Uterus (tissue), 4 donors: ENCODE measurements around the gene SEMA3D. TPM values are rescaled to one million over a fixed set of nuclear protein-coding genes. Genes with fewer than 3 reads are reported as not detected.

Experiments used
- DNase-seq, 2 donors: peaks; one replicate each; pipeline ENCODE4 v3.0.0-alpha.2; 2019 to 2020
- H3K27ac ChIP-seq, 2 donors: fragments of 200-600 bp; sonication (generic); 1 replicate in 1 of 2; 2 replicates in 1 of 2; pipeline ENCODE4 v1.5.1; 2016 to 2018
- H3K27me3 ChIP-seq, 2 donors: fragments of 200-600 bp; sonication (generic); one replicate each; pipeline ENCODE4 v1.5.1; 2018 to 2019; ENCODE audit warnings: control low read depth in 1 of 2
- H3K36me3 ChIP-seq, 2 donors: fragments of 200-600 bp; sonication (generic); one replicate each; pipeline ENCODE4 v1.5.1; 2019; ENCODE audit warnings: control low read depth in 1 of 2
- H3K4me1 ChIP-seq, 2 donors: fragments of 200-600 bp; sonication (generic); one replicate each; pipeline ENCODE4 v1.5.1; 2018 to 2019; ENCODE audit warnings: control low read depth in 1 of 2
- H3K4me3 ChIP-seq, 2 donors: fragments of 200-600 bp; sonication (generic); 1 replicate in 1 of 2; 2 replicates in 1 of 2; pipeline ENCODE4 v1.5.1; 2018 to 2019; ENCODE audit warnings: mild to moderate bottlenecking in 1 of 2
- H3K9me3 ChIP-seq, 2 donors: fragments of 200-600 bp; sonication (generic); one replicate each; pipeline ENCODE4 v1.5.1; 2019; ENCODE audit warnings: control low read depth in 1 of 2
- CTCF ChIP-seq, 4 experiments: fragments of 200-600 bp in 2 of 4; fragments of 450-650 bp in 2 of 4; sonication (generic) in 2 of 4; IDR thresholded peaks; one replicate each; pipeline ENCODE4 v1.5.1; 2016 to 2019; ENCODE audit warnings: antibody characterized with exemption in 4 of 4, mild to moderate bottlenecking in 2 of 4, moderate library complexity in 1 of 4
- POLR2A ChIP-seq, 2 donors: fragments of 450-650 bp; IDR thresholded peaks; one replicate each; pipeline ENCODE4 v1.6.1; 2016; ENCODE audit warnings: antibody characterized with exemption in 2 of 2, mild to moderate bottlenecking in 1 of 2, moderate library complexity in 1 of 2
- intact Hi-C: fragments of 100-400 bp; cut with DNase I; formaldehyde crosslinking; loops from one replicate; pipeline ENCODE4 v1.15.1; 2023; ENCODE audit warnings: low total_unique reads
- total RNA-seq, 4 donors: library from RNA; depleted of rRNA in 3 of 4; stranded (reverse); fragments of >200 nt in 3 of 4; gene quantifications; one replicate each; pipeline versions ENCODE4 v1.1.0 to v1.2.4, GENCODE V29; 2014 to 2023
- donor health status: DM: yes; HTN: yes; CAD: no.

The SEMA3D gene
- total RNA-seq, 4 donors from 2014 or later = 7.1 to 68.6 (median 20.4) TPM

GRCh38 chr7:84981055-84981976, 205.5 kb downstream of the SEMA3D start:
- intact Hi-C loops = no loop called here
- Histone ChIP-seq H3K27ac (no peak overlapping the region), H3K4me3 (no peak overlapping the region), H3K36me3 (no peaks in the 10 kb centered on the region), H3K27me3 (no peaks in the 10 kb centered on the region), H3K4me1 (no peaks in the 10 kb centered on the region), H3K9me3 (no peaks in the 10 kb centered on the region)
- TF ChIP-seq CTCF (IDR thresholded peaks at IDR 0.05) (no peak), POLR2A (IDR thresholded peaks at IDR 0.05) (no peak)
- no peak for DNase-seq

- H3K36me3 ChIP-seq = no peaks in the 10 kb centered on the region
- intact Hi-C loops = no loop called here
- H3K27ac ChIP-seq = no peak overlapping the region
- no peaks in the 10 kb centered on the region for H3K27me3 ChIP-seq
- no peak for DNase-seq
- H3K4me1 ChIP-seq = no peaks in the 10 kb centered on the region
- no peak overlapping the region for H3K4me3 ChIP-seq
- TF ChIP-seq CTCF (IDR thresholded peaks at IDR 0.05) (no peak), POLR2A (IDR thresholded peaks at IDR 0.05) (no peak)
- H3K9me3 ChIP-seq = no peaks in the 10 kb centered on the region
Observed at GRCh38 chr7:84975586-84976185, 211.2 kb downstream of the SEMA3D start.

DNA sequence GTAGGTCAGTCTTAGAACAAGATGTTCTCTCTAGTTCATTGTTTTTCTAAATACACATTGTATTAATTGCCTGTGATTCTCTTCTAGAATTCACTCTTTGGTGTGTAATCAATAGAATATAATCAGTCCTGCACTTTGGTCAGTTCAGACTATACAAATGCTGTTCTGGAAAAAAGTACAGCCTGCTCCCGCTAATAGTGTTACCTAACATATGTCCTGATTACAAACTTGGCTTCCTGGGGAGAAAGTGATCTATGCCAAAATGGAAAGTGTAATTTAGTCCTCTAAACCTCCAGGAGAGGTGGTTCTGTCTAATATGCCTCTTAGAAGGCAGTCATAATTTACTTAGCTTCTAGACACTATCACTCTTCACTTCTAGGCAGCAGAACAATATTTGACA, 215.5 kb downstream of the SEMA3D start:
- TF ChIP-seq CTCF (IDR thresholded peaks at IDR 0.05) (no peak), POLR2A (IDR thresholded peaks at IDR 0.05) (no peak)
- H3K4me1 ChIP-seq = no peaks in the 10 kb centered on the region
- no peaks in the 10 kb centered on the region for H3K36me3 ChIP-seq
- no peak for DNase-seq
- intact Hi-C loops = no loop called here
- no peaks in the 10 kb centered on the region for H3K9me3 ChIP-seq
- no peak overlapping the region for H3K27ac ChIP-seq
- H3K4me3 ChIP-seq = no peak overlapping the region
- no peaks in the 10 kb centered on the region for H3K27me3 ChIP-seq

DNA sequence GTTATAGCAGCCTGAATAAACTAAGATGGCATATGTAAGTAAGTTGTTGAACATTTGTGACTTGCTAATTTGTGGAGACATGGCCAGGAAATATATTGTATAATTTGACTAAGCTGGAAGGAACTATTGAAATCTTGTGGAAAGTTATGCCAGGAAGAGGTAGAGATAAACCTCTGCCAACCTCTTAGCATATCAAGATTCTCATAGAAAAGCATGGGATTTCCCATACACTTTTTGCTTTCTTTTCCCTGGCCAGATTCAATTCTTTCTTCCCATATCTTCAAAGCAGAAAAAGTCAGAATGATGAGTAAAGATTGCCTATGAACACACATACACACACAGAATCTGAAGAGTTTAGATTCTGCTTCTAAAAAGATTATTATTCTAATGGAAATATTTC, 216.2 kb downstream of the SEMA3D start:
- intact Hi-C loops = no loop called here
- H3K27ac ChIP-seq = no peak overlapping the region
- H3K36me3 ChIP-seq = no peaks in the 10 kb centered on the region
- H3K4me1 ChIP-seq = no peaks in the 10 kb centered on the region
- DNase-seq = no peak
- H3K27me3 ChIP-seq = no peaks in the 10 kb centered on the region
- H3K4me3 ChIP-seq = no peak overlapping the region
- TF ChIP-seq CTCF (IDR thresholded peaks at IDR 0.05) = no peak
- no peak for TF ChIP-seq POLR2A (IDR thresholded peaks at IDR 0.05)
- H3K9me3 ChIP-seq = no peaks in the 10 kb centered on the region

DNA sequence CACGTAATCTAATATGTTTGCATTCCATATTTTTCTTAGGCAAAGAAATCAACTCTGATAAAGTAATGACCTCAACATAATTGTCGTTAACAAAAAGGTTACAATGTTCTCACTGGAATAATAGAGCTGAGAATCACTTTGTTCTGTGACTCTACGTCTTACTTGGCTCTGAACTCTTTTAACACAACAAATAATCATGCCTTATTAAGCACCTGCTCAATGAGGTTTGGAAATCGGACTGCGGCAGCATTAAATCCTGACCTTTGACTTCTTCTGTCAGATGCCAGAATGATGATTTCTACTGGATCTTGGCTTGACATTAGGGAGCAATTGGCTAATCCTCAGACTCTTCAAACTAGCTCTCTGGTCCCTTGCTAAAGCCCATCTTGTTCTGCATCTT, 233.6 kb downstream of the SEMA3D start:
- intact Hi-C loops = no loop called here
- DNase-seq = no peak

More for the DNA sequence above, 233.6 kb downstream of the SEMA3D start:
- Histone ChIP-seq H3K36me3 (no peaks in the 10 kb centered on the region), H3K4me1 (no peaks in the 10 kb centered on the region), H3K27ac (no peak overlapping the region), H3K4me3 (no peak overlapping the region), H3K9me3 (no peaks in the 10 kb centered on the region), H3K27me3 (no peaks in the 10 kb centered on the region)
- no peak for TF ChIP-seq CTCF (IDR thresholded peaks at IDR 0.05)
- no peak for TF ChIP-seq POLR2A (IDR thresholded peaks at IDR 0.05)
